AG08395 (cell line): ENCODE data around the gene HES4.
A peak's percentile ranks its signal among the peaks of the same experiment; 100 is the strongest.
"Not testable (repeated sequence)": the region's sequence is repeated elsewhere in the genome, so short reads cannot be mapped to it uniquely, and the experiment has no call there.

Experiments
- DNase-seq: peaks from one replicate; pipeline ENCODE4 v3.0.0; 2012; ENCODE audit warnings: mixed read lengths, low spot score

The HES4 gene

GRCh38 chr1:1033731-1034438, 34.0 kb upstream of the HES4 start:
- DNase-seq, result no peak

- peak; percentile 70 for DNase-seq
These were observed 33.2 kb upstream of the HES4 start for GRCh38 chr1:1033009-1033587.

GRCh38 chr1:1032424-1032823, 32.5 kb upstream of the HES4 start:
- DNase-seq, result no peak

GRCh38 chr1:1031659-1032235, 31.9 kb upstream of the HES4 start:
- DNase-seq, result no peak

GRCh38 chr1:1030867-1031658, 31.2 kb upstream of the HES4 start:
- DNase-seq, result not testable (repeated sequence)

- DNase-seq, result no peak
These were observed 27.9 kb upstream of the HES4 start for GRCh38 chr1:1027791-1028190.

DNA sequence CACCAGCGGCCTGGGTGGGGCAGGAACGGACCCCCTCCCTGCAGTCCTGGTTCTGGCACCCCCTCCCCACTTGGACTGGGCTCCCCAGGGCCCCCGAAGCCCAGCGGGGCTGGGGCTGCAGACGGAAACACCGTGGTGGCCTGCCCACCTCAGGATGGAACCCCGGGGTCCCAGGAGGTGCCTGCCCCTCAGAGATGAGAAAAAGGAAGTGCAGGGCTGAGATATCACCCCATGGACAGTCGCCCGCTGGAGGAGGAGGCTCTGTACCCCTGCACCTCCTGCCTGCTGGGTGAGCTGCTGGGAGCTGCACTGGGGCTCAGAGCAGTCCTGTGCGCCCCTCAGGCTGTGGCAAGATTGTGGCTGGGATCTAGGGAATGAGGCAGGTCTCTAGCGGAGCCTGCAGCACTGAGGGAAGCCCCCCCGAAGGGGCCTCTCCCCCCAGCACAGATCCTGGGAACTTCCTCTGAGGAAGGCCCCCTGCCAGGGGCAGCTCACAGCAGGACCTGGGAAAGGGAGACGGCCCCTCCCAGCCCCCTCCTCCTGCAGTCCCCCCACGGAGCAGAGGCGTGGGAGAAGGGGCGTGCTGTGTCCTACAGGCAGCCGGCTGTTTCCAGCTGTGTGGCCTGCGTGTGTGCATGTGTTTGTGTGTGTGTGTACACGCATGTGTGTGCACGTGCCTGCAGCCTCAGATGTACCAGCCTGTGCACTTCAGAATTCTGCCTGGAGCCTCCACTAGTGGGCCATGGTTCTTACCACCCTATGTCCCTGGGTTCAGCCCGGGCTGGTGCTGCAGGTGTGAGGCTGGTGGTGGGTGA, 26.9 kb upstream of the HES4 start:
- no peak for DNase-seq

- no peak for DNase-seq
These were observed 25.8 kb upstream of the HES4 start for GRCh38 chr1:1025730-1026129.

GRCh38 chr1:1024771-1025699, 25.1 kb upstream of the HES4 start:
- DNase-seq, result no peak

DNA sequence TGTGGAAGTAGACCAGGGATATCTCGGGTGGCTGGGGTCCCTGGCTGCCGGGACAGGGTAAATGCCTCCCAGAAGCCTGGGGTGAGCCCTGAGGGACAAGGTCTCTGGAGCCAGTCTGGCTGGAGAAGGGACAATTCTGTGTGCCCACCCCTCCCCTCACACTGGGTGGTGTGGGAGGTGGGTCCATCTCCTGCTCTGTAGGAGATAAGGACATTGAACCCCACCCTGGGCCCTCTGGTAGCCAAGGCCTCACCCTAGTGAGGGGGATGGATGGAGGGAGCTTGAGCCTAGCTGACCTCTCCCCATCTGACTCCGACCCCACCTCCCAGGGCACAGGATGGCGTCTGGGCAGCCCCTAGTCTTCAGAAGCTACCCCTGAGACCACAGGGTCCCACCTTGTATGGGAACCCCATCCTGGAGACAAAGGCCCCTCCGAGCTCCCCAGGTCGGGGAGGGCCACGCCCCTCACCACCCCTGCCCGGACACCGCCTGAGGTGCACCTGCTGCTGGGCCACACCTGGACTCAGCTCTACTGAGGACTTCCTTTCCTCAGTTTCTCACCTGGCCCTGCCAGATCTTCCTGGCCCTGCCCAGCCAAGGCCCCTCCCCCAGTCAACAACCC, 24.4 kb upstream of the HES4 start:
- no peak for DNase-seq

DNA sequence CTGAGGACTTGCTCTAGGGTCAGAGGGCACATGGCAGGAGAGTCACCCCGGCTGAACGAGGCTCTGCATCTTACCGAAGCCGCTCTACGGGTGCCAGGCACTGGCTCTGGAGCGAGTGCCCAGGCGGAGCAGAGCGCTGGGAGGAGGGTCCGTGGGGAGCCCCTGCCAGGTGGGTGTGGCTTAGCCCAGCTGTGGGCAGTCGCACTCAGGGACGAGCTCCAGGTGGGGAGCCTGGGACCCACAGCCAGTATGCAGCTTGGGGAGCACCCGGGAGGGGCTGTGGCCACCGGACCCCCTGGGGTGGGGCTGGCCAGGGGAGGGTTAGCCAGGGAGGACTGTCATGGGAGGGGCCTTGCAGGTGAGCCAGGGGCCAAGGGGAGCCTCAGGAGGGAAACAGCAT, 23.8 kb upstream of the HES4 start:
- DNase-seq, result no peak

DNA sequence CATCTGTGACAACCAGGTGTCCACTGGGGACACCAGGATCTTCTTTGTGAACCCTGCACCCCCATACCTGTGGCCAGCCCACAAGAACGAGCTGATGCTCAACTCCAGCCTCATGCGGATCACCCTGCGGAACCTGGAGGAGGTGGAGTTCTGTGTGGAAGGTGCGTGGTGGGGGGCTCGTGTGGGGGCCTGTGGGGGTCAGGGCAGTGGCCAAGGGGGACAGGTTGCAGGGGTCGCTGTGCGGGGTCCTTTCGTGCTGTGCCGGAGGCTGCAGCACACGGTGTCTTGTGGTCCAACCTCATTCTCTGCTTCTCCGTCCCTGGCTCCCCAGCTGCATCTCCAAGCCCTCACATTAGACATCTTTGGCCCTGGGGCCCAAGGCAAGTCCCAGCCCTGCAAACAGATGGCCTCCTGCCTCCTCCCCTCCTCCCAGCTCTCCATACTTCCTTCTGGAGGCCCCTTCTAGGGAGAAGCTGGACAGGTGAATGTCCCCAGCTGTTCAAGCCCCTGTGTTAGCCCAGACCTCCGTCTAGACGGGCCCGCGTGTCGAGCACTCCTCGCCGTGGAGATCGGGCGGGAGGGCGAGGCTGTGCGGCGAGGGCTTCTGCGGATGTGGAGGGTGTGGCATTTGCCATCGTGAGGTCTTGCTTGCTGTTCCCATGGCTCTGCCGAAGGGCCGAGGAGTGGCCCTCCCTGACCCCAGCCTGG, 22.6 kb upstream of the HES4 start:
- DNase-seq, result no peak

DNA sequence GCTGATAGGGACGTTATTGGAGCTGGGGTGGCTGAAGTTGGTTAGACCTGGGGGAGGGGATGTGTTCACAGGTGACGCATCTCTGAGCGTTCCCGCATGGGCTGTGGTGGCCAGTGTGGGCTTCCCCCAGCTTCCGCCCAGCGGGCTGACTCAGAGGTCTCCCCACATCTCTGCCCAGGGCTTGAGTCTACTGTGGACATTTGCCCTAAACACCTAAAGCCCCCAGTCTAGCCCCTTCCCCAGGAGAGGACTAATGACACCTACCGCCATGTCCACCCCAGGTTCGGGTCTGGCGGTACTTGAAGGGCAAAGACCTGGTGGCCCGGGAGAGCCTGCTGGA, 22.0 kb upstream of the HES4 start:
- no peak for DNase-seq

- peak; percentile 69 for DNase-seq
These were observed 21.4 kb upstream of the HES4 start for GRCh38 chr1:1021010-1021919.

- no peak for DNase-seq
These were observed 20.6 kb upstream of the HES4 start for GRCh38 chr1:1020415-1021009.

- DNase-seq, result peak; percentile 63
These were observed 20.1 kb upstream of the HES4 start, which contains the start of gene AGRN for GRCh38 chr1:1020000-1020404. Gene AGRN, plus strand, starts transcription at chr1:1020120. Its CDS starts 53 bp downstream, at chr1:1020173.

- peak; percentile 97 for DNase-seq
These were observed 19.5 kb upstream of the HES4 start for GRCh38 chr1:1019122-1019999.
